Measurements from ENCODE around the gene PLA2G3.
"Not testable (repeated sequence)": the region's sequence is repeated elsewhere in the genome, so short reads cannot be mapped to it uniquely, and the experiment has no call there.

PLA2G3 gene

GRCh38 chr22:31099841-31100761 lies 40.2 kb downstream of the PLA2G3 start:
- Histone ChIP-seq H3K36me3 (ENCODE audit: control insufficient read depth, insufficient read depth, low read length) (peaks cover 6% of the 10 kb centered on the region; the same call in 1 of the 2 replicates), H3K9me3 (ENCODE audit: control insufficient read depth, insufficient read depth, low read depth, low read length) (no peaks in the 10 kb centered on the region), H3K4me1 (ENCODE audit: control insufficient read depth, insufficient read depth, low read length) (peaks cover 16% of the 10 kb centered on the region), H3K9ac (ENCODE audit: low read length) (no peak overlapping the region), H3K27me3 (ENCODE audit: control insufficient read depth, insufficient read depth, low read length) (peaks cover 1% of the 10 kb centered on the region), H3K27ac (ENCODE audit: low read depth, low read length) (no peak overlapping the region), H3K4me3 (ENCODE audit: low read depth, low read length) (no peak overlapping the region)

GRCh38 chr22:31099386-31099785 lies 40.9 kb downstream of the PLA2G3 start:
- no peak overlapping the region for H3K27ac ChIP-seq (ENCODE audit: low read depth, low read length)
- no peak overlapping the region for H3K4me3 ChIP-seq (ENCODE audit: low read depth, low read length)
- H3K27me3 ChIP-seq (ENCODE audit: control insufficient read depth, insufficient read depth, low read length): no peaks in the 10 kb centered on the region
- H3K9ac ChIP-seq (ENCODE audit: low read length): no peak overlapping the region
- H3K36me3 ChIP-seq (ENCODE audit: control insufficient read depth, insufficient read depth, low read length): peaks cover 6% of the 10 kb centered on the region; the same call in 1 of the 2 replicates
- no peaks in the 10 kb centered on the region for H3K9me3 ChIP-seq (ENCODE audit: control insufficient read depth, insufficient read depth, low read depth, low read length)
- peaks cover 15% of the 10 kb centered on the region for H3K4me1 ChIP-seq (ENCODE audit: control insufficient read depth, insufficient read depth, low read length)

- H3K4me3 ChIP-seq (ENCODE audit: low read depth, low read length): peak overlapping the region; percentile 43
- H3K27me3 ChIP-seq (ENCODE audit: control insufficient read depth, insufficient read depth, low read length): no peaks in the 10 kb centered on the region
- no peak overlapping the region for H3K27ac ChIP-seq (ENCODE audit: low read depth, low read length)
- H3K4me1 ChIP-seq (ENCODE audit: control insufficient read depth, insufficient read depth, low read length): peaks cover 15% of the 10 kb centered on the region
- H3K9me3 ChIP-seq (ENCODE audit: control insufficient read depth, insufficient read depth, low read depth, low read length): no peaks in the 10 kb centered on the region
- no peak overlapping the region for H3K9ac ChIP-seq (ENCODE audit: low read length)
- H3K36me3 ChIP-seq (ENCODE audit: control insufficient read depth, insufficient read depth, low read length): peaks cover 6% of the 10 kb centered on the region; the same call in 1 of the 2 replicates
Measured at GRCh38 chr22:31098632-31099110, 41.6 kb downstream of the PLA2G3 start.

- Histone ChIP-seq H3K4me3 (ENCODE audit: low read depth, low read length) (peak overlapping the region; percentile 43), H3K27me3 (ENCODE audit: control insufficient read depth, insufficient read depth, low read length) (no peaks in the 10 kb centered on the region), H3K36me3 (ENCODE audit: control insufficient read depth, insufficient read depth, low read length) (peaks cover 6% of the 10 kb centered on the region; the same call in 1 of the 2 replicates), H3K9ac (ENCODE audit: low read length) (no peak overlapping the region), H3K27ac (ENCODE audit: low read depth, low read length) (no peak overlapping the region), H3K4me1 (ENCODE audit: control insufficient read depth, insufficient read depth, low read length) (peaks cover 15% of the 10 kb centered on the region), H3K9me3 (ENCODE audit: control insufficient read depth, insufficient read depth, low read depth, low read length) (no peaks in the 10 kb centered on the region)
Measured at GRCh38 chr22:31097941-31098631, 42.2 kb downstream of the PLA2G3 start.

- not testable (repeated sequence) for H3K4me3 ChIP-seq (ENCODE audit: low read depth, low read length); H3K27ac ChIP-seq (ENCODE audit: low read depth, low read length); H3K36me3 ChIP-seq (ENCODE audit: control insufficient read depth, insufficient read depth, low read length); H3K27me3 ChIP-seq (ENCODE audit: control insufficient read depth, insufficient read depth, low read length); H3K9ac ChIP-seq (ENCODE audit: low read length); H3K9me3 ChIP-seq (ENCODE audit: control insufficient read depth, insufficient read depth, low read depth, low read length)
- H3K4me1 ChIP-seq (ENCODE audit: control insufficient read depth, insufficient read depth, low read length): peaks cover 15% of the 10 kb centered on the region
Measured at GRCh38 chr22:31097539-31097938, 42.8 kb downstream of the PLA2G3 start.

GRCh38 chr22:31096657-31097279 lies 43.5 kb downstream of the PLA2G3 start:
- no peak overlapping the region for H3K27ac ChIP-seq (ENCODE audit: low read depth, low read length)
- no peak overlapping the region for H3K4me3 ChIP-seq (ENCODE audit: low read depth, low read length)
- H3K27me3 ChIP-seq (ENCODE audit: control insufficient read depth, insufficient read depth, low read length): no peaks in the 10 kb centered on the region
- H3K36me3 ChIP-seq (ENCODE audit: control insufficient read depth, insufficient read depth, low read length): peaks cover 8% of the 10 kb centered on the region; the same call in 1 of the 2 replicates
- no peak overlapping the region for H3K9ac ChIP-seq (ENCODE audit: low read length)
- H3K4me1 ChIP-seq (ENCODE audit: control insufficient read depth, insufficient read depth, low read length): peaks cover 15% of the 10 kb centered on the region
- no peaks in the 10 kb centered on the region for H3K9me3 ChIP-seq (ENCODE audit: control insufficient read depth, insufficient read depth, low read depth, low read length)

GRCh38 chr22:31095637-31096249 lies 44.6 kb downstream of the PLA2G3 start:
- no peak overlapping the region for H3K27ac ChIP-seq (ENCODE audit: low read depth, low read length)
- no peak overlapping the region for H3K4me3 ChIP-seq (ENCODE audit: low read depth, low read length)
- H3K9me3 ChIP-seq (ENCODE audit: control insufficient read depth, insufficient read depth, low read depth, low read length): no peaks in the 10 kb centered on the region
- no peaks in the 10 kb centered on the region for H3K27me3 ChIP-seq (ENCODE audit: control insufficient read depth, insufficient read depth, low read length)
- H3K36me3 ChIP-seq (ENCODE audit: control insufficient read depth, insufficient read depth, low read length): peaks cover 15% of the 10 kb centered on the region; the same call in 1 of the 2 replicates
- H3K4me1 ChIP-seq (ENCODE audit: control insufficient read depth, insufficient read depth, low read length): peaks cover 17% of the 10 kb centered on the region
- H3K9ac ChIP-seq (ENCODE audit: low read length): no peak overlapping the region

GRCh38 chr22:31094741-31095140 lies 45.6 kb downstream of the PLA2G3 start:
- no peaks in the 10 kb centered on the region for H3K27me3 ChIP-seq (ENCODE audit: control insufficient read depth, insufficient read depth, low read length)
- no peak overlapping the region for H3K4me3 ChIP-seq (ENCODE audit: low read depth, low read length)
- H3K4me1 ChIP-seq (ENCODE audit: control insufficient read depth, insufficient read depth, low read length): peaks cover 18% of the 10 kb centered on the region
- peaks cover 15% of the 10 kb centered on the region; the same call in 1 of the 2 replicates for H3K36me3 ChIP-seq (ENCODE audit: control insufficient read depth, insufficient read depth, low read length)
- H3K9ac ChIP-seq (ENCODE audit: low read length): no peak overlapping the region
- no peaks in the 10 kb centered on the region for H3K9me3 ChIP-seq (ENCODE audit: control insufficient read depth, insufficient read depth, low read depth, low read length)
- no peak overlapping the region for H3K27ac ChIP-seq (ENCODE audit: low read depth, low read length)

GRCh38 chr22:31094021-31094551 lies 46.2 kb downstream of the PLA2G3 start:
- Histone ChIP-seq H3K27me3 (ENCODE audit: control insufficient read depth, insufficient read depth, low read length) (no peaks in the 10 kb centered on the region), H3K36me3 (ENCODE audit: control insufficient read depth, insufficient read depth, low read length) (peaks cover 15% of the 10 kb centered on the region; the same call in 1 of the 2 replicates), H3K9ac (ENCODE audit: low read length) (no peak overlapping the region), H3K4me1 (ENCODE audit: control insufficient read depth, insufficient read depth, low read length) (peaks cover 18% of the 10 kb centered on the region), H3K9me3 (ENCODE audit: control insufficient read depth, insufficient read depth, low read depth, low read length) (no peaks in the 10 kb centered on the region), H3K27ac (ENCODE audit: low read depth, low read length) (no peak overlapping the region), H3K4me3 (ENCODE audit: low read depth, low read length) (no peak overlapping the region)

- Histone ChIP-seq H3K36me3 (ENCODE audit: control insufficient read depth, insufficient read depth, low read length) (peaks cover 15% of the 10 kb centered on the region; the same call in 1 of the 2 replicates), H3K4me1 (ENCODE audit: control insufficient read depth, insufficient read depth, low read length) (peaks cover 11% of the 10 kb centered on the region), H3K4me3 (ENCODE audit: low read depth, low read length) (no peak overlapping the region), H3K9ac (ENCODE audit: low read length) (no peak overlapping the region), H3K27me3 (ENCODE audit: control insufficient read depth, insufficient read depth, low read length) (no peaks in the 10 kb centered on the region), H3K9me3 (ENCODE audit: control insufficient read depth, insufficient read depth, low read depth, low read length) (no peaks in the 10 kb centered on the region), H3K27ac (ENCODE audit: low read depth, low read length) (no peak overlapping the region)
Measured at GRCh38 chr22:31093086-31093850, 47.0 kb downstream of the PLA2G3 start.

Data from HUES6 (cell line).